ENCODE data around the gene CCDC13.

CCDC13 gene

GRCh38 chr3:42750834-42751233, 22.2 kb downstream of the CCDC13 start:
- H3K27ac Mint-ChIP-seq = no peak overlapping the region

GRCh38 chr3:42749753-42750231, 23.3 kb downstream of the CCDC13 start:
- H3K27ac Mint-ChIP-seq = no peak overlapping the region
- H3K9me3 Mint-ChIP-seq = no peaks in the 10 kb centered on the region
- peaks cover 15% of the 10 kb centered on the region for H3K4me1 Mint-ChIP-seq (ENCODE audit: low read depth)
- no peak overlapping the region for H3K4me3 Mint-ChIP-seq
- no peaks in the 10 kb centered on the region for H3K36me3 Mint-ChIP-seq (ENCODE audit: low read depth)
- H3K27me3 Mint-ChIP-seq = no peaks in the 10 kb centered on the region

More at GRCh38 chr3:42750834-42751233, 22.2 kb downstream of the CCDC13 start:
- no peaks in the 10 kb centered on the region for H3K36me3 Mint-ChIP-seq (ENCODE audit: low read depth)
- no peak overlapping the region for H3K4me3 Mint-ChIP-seq
- H3K27me3 Mint-ChIP-seq = no peaks in the 10 kb centered on the region
- no peaks in the 10 kb centered on the region for H3K9me3 Mint-ChIP-seq
- peaks cover 15% of the 10 kb centered on the region for H3K4me1 Mint-ChIP-seq (ENCODE audit: low read depth)

- Mint-ChIP-seq H3K27ac (no peak overlapping the region), H3K36me3 (ENCODE audit: low read depth) (no peaks in the 10 kb centered on the region), H3K4me3 (no peak overlapping the region), H3K4me1 (ENCODE audit: low read depth) (peaks cover 15% of the 10 kb centered on the region), H3K27me3 (no peaks in the 10 kb centered on the region), H3K9me3 (no peaks in the 10 kb centered on the region)
Measured at GRCh38 chr3:42749025-42749752, 23.9 kb downstream of the CCDC13 start.

GRCh38 chr3:42747581-42747980, 25.5 kb downstream of the CCDC13 start:
- Mint-ChIP-seq H3K4me1 (ENCODE audit: low read depth) (peaks cover 15% of the 10 kb centered on the region), H3K9me3 (no peaks in the 10 kb centered on the region), H3K4me3 (no peak overlapping the region), H3K27ac (no peak overlapping the region), H3K27me3 (no peaks in the 10 kb centered on the region), H3K36me3 (ENCODE audit: low read depth) (no peaks in the 10 kb centered on the region)

GRCh38 chr3:42746455-42747450, 26.3 kb downstream of the CCDC13 start:
- no peaks in the 10 kb centered on the region for H3K27me3 Mint-ChIP-seq
- no peak overlapping the region for H3K4me3 Mint-ChIP-seq
- H3K4me1 Mint-ChIP-seq (ENCODE audit: low read depth) = peaks cover 15% of the 10 kb centered on the region
- H3K36me3 Mint-ChIP-seq (ENCODE audit: low read depth) = no peaks in the 10 kb centered on the region
- H3K27ac Mint-ChIP-seq = no peak overlapping the region
- no peaks in the 10 kb centered on the region for H3K9me3 Mint-ChIP-seq

- H3K27me3 Mint-ChIP-seq = no peaks in the 10 kb centered on the region
- no peaks in the 10 kb centered on the region for H3K36me3 Mint-ChIP-seq (ENCODE audit: low read depth)
- H3K9me3 Mint-ChIP-seq = no peaks in the 10 kb centered on the region
- H3K4me3 Mint-ChIP-seq = no peak overlapping the region
- peaks cover 15% of the 10 kb centered on the region for H3K4me1 Mint-ChIP-seq (ENCODE audit: low read depth)
- no peak overlapping the region for H3K27ac Mint-ChIP-seq
Measured at GRCh38 chr3:42745776-42746454, 27.1 kb downstream of the CCDC13 start.

- no peak overlapping the region for H3K4me3 Mint-ChIP-seq
- no peaks in the 10 kb centered on the region for H3K36me3 Mint-ChIP-seq (ENCODE audit: low read depth)
- H3K27ac Mint-ChIP-seq = no peak overlapping the region
- H3K27me3 Mint-ChIP-seq = no peaks in the 10 kb centered on the region
- no peaks in the 10 kb centered on the region for H3K9me3 Mint-ChIP-seq
- H3K4me1 Mint-ChIP-seq (ENCODE audit: low read depth) = peaks cover 15% of the 10 kb centered on the region
Measured at GRCh38 chr3:42745291-42745745, 27.7 kb downstream of the CCDC13 start.

- no peak overlapping the region for H3K4me3 Mint-ChIP-seq
- no peaks in the 10 kb centered on the region for H3K27me3 Mint-ChIP-seq
- H3K27ac Mint-ChIP-seq = no peak overlapping the region
- peaks cover 16% of the 10 kb centered on the region for H3K4me1 Mint-ChIP-seq (ENCODE audit: low read depth)
- H3K9me3 Mint-ChIP-seq = no peaks in the 10 kb centered on the region
- no peaks in the 10 kb centered on the region for H3K36me3 Mint-ChIP-seq (ENCODE audit: low read depth)
Measured at GRCh38 chr3:42743204-42743995, 29.7 kb downstream of the CCDC13 start.

- no peak overlapping the region for H3K27ac Mint-ChIP-seq
- no peaks in the 10 kb centered on the region for H3K9me3 Mint-ChIP-seq
- H3K4me3 Mint-ChIP-seq = no peak overlapping the region
- no peaks in the 10 kb centered on the region for H3K27me3 Mint-ChIP-seq
- H3K36me3 Mint-ChIP-seq (ENCODE audit: low read depth) = no peaks in the 10 kb centered on the region
- H3K4me1 Mint-ChIP-seq (ENCODE audit: low read depth) = peaks cover 9% of the 10 kb centered on the region
Measured at GRCh38 chr3:42742688-42743087, 30.4 kb downstream of the CCDC13 start.

- H3K27me3 Mint-ChIP-seq = no peaks in the 10 kb centered on the region
- no peak overlapping the region for H3K27ac Mint-ChIP-seq
- H3K4me3 Mint-ChIP-seq = no peak overlapping the region
- no peaks in the 10 kb centered on the region for H3K36me3 Mint-ChIP-seq (ENCODE audit: low read depth)
- H3K9me3 Mint-ChIP-seq = no peaks in the 10 kb centered on the region
- peaks cover 4% of the 10 kb centered on the region for H3K4me1 Mint-ChIP-seq (ENCODE audit: low read depth)
Measured at GRCh38 chr3:42742259-42742658, 30.8 kb downstream of the CCDC13 start.

GRCh38 chr3:42741796-42742195, 31.3 kb downstream of the CCDC13 start:
- Mint-ChIP-seq H3K4me1 (ENCODE audit: low read depth) (peaks cover 3% of the 10 kb centered on the region), H3K27me3 (no peaks in the 10 kb centered on the region), H3K9me3 (no peaks in the 10 kb centered on the region), H3K27ac (no peak overlapping the region), H3K36me3 (ENCODE audit: low read depth) (no peaks in the 10 kb centered on the region), H3K4me3 (no peak overlapping the region)

- Mint-ChIP-seq H3K4me3 (no peak overlapping the region), H3K9me3 (no peaks in the 10 kb centered on the region), H3K27me3 (no peaks in the 10 kb centered on the region), H3K27ac (no peak overlapping the region), H3K4me1 (ENCODE audit: low read depth) (peaks cover 3% of the 10 kb centered on the region), H3K36me3 (ENCODE audit: low read depth) (no peaks in the 10 kb centered on the region)
Measured at GRCh38 chr3:42739401-42740158, 33.5 kb downstream of the CCDC13 start.

GRCh38 chr3:42736531-42736930, 36.5 kb downstream of the CCDC13 start:
- H3K4me1 Mint-ChIP-seq (ENCODE audit: low read depth) = peaks cover 3% of the 10 kb centered on the region
- H3K36me3 Mint-ChIP-seq (ENCODE audit: low read depth) = no peaks in the 10 kb centered on the region
- H3K27me3 Mint-ChIP-seq = no peaks in the 10 kb centered on the region
- H3K4me3 Mint-ChIP-seq = no peak overlapping the region
- no peaks in the 10 kb centered on the region for H3K9me3 Mint-ChIP-seq
- no peak overlapping the region for H3K27ac Mint-ChIP-seq
